KMS-11 (cell line): ENCODE data around the gene SEPHS1.
A peak's percentile ranks its signal among the peaks of the same experiment; 100 is the strongest.

Experiments
- H2AFZ ChIP-seq: fragments of 200-600 bp; sonication (generic); 2 replicates; pipeline ENCODE4 v1.6.1; 2016; ENCODE audit warnings: antibody characterized with exemption, mixed run types, low read depth
- H3K27ac ChIP-seq: fragments of 200-600 bp; sonication (generic); 2 replicates; pipeline ENCODE4 v1.6.1; 2016; ENCODE audit warnings: mild to moderate bottlenecking, mixed run types
- H3K27me3 ChIP-seq: fragments of 200-600 bp; sonication (generic); 2 replicates; pipeline ENCODE4 v1.6.1; 2017; ENCODE audit warnings: mild to moderate bottlenecking, low read depth, mixed run types, moderate library complexity; ENCODE audit not compliant: insufficient read depth
- H3K36me3 ChIP-seq: fragments of 200-600 bp; sonication (generic); 2 replicates; pipeline ENCODE4 v1.6.1; 2017; ENCODE audit warnings: mild to moderate bottlenecking, mixed run types; ENCODE audit not compliant: insufficient read depth
- H3K4me1 ChIP-seq: fragments of 200-600 bp; sonication (generic); 2 replicates; pipeline ENCODE4 v1.6.1; 2016; ENCODE audit warnings: mild to moderate bottlenecking, low read depth, mixed run types; ENCODE audit not compliant: poor library complexity, severe bottlenecking
- H3K4me2 ChIP-seq: fragments of 200-600 bp; sonication (generic); 2 replicates; pipeline ENCODE4 v1.7.0; 2016; ENCODE audit warnings: mild to moderate bottlenecking, mixed run types
- H3K4me3 ChIP-seq: fragments of 200-600 bp; sonication (generic); IDR thresholded peaks from 2 replicates; pipeline ENCODE4 v1.6.1; 2017; ENCODE audit warnings: low read depth, low read length, mixed read lengths; ENCODE audit not compliant: insufficient read depth
- H3K79me2 ChIP-seq: fragments of 200-600 bp; sonication (generic); 2 replicates; pipeline ENCODE4 v1.6.1; 2016; ENCODE audit warnings: low read depth, mixed run types; ENCODE audit not compliant: insufficient read depth
- H3K9ac ChIP-seq: fragments of 200-600 bp; sonication (generic); 2 replicates; pipeline ENCODE4 v1.6.1; 2016; ENCODE audit warnings: mild to moderate bottlenecking, mixed run types
- H4K20me1 ChIP-seq: fragments of 200-600 bp; sonication (generic); 2 replicates; pipeline ENCODE4 v1.6.1; 2016; ENCODE audit warnings: mild to moderate bottlenecking, mixed run types; ENCODE audit not compliant: insufficient read depth
- CTCF ChIP-seq: fragments of 200-600 bp; sonication (generic); conservative IDR thresholded peaks from 2 replicates; pipeline ENCODE4 v1.6.1; 2017; ENCODE audit warnings: low read depth, mild to moderate bottlenecking, antibody characterized with exemption, low read length, moderate library complexity, mixed read lengths

The SEPHS1 gene

GRCh38 chr10:13351340-13351915 lies 3.3 kb upstream of the SEPHS1 start:
- H3K79me2 ChIP-seq: peaks cover 8% of the 10 kb centered on the region
- H4K20me1 ChIP-seq: no peaks in the 10 kb centered on the region
- no peak overlapping the region for H3K9ac ChIP-seq
- H3K4me1 ChIP-seq: peaks cover 13% of the 10 kb centered on the region
- no peak overlapping the region for H2AFZ ChIP-seq
- no peak for TF ChIP-seq CTCF
- no peak overlapping the region for H3K4me3 ChIP-seq
- no peak overlapping the region for H3K27ac ChIP-seq
- no peak overlapping the region; the same call in 1 of the 2 replicates for H3K4me2 ChIP-seq
- H3K27me3 ChIP-seq: no peaks in the 10 kb centered on the region
- H3K36me3 ChIP-seq: no peaks in the 10 kb centered on the region

GRCh38 chr10:13349463-13350274 lies 1.6 kb upstream of the SEPHS1 start:
- H3K27me3 ChIP-seq: no peaks in the 10 kb centered on the region
- peaks cover 26% of the 10 kb centered on the region for H3K79me2 ChIP-seq
- peak overlapping the region; percentile 72 for H2AFZ ChIP-seq
- H3K4me3 ChIP-seq: peak overlapping the region; percentile 8
- peak overlapping the region; percentile 100 for H3K27ac ChIP-seq
- no peaks in the 10 kb centered on the region; the same call in 1 of the 2 replicates for H3K36me3 ChIP-seq
- peak overlapping the region; percentile 98 for H3K9ac ChIP-seq
- H4K20me1 ChIP-seq: no peaks in the 10 kb centered on the region
- no peak for TF ChIP-seq CTCF
- H3K4me2 ChIP-seq: peak overlapping the region; percentile 77
- H3K4me1 ChIP-seq: peaks cover 30% of the 10 kb centered on the region

GRCh38 chr10:13347500-13348156 lies 465 bp downstream of the SEPHS1 start:
- Histone ChIP-seq H3K27ac (peak overlapping the region; percentile 100), H4K20me1 (no peaks in the 10 kb centered on the region), H2AFZ (no peak overlapping the region), H3K4me1 (peaks cover 50% of the 10 kb centered on the region), H3K36me3 (peaks cover 4% of the 10 kb centered on the region; the same call in 1 of the 2 replicates), H3K4me3 (no peak overlapping the region), H3K4me2 (no peak overlapping the region), H3K27me3 (no peaks in the 10 kb centered on the region), H3K79me2 (peaks cover 46% of the 10 kb centered on the region), H3K9ac (peak overlapping the region; percentile 94; the same call in 1 of the 2 replicates)
- no peak for TF ChIP-seq CTCF

- peak overlapping the region; percentile 94 for H3K9ac ChIP-seq
- peak overlapping the region; percentile 79 for H3K4me2 ChIP-seq
- H3K4me1 ChIP-seq: peaks cover 55% of the 10 kb centered on the region
- H3K27me3 ChIP-seq: no peaks in the 10 kb centered on the region
- no peak overlapping the region for H3K4me3 ChIP-seq
- peak overlapping the region; percentile 100 for H3K27ac ChIP-seq
- no peak for TF ChIP-seq CTCF
- H4K20me1 ChIP-seq: no peaks in the 10 kb centered on the region
- peaks cover 51% of the 10 kb centered on the region for H3K79me2 ChIP-seq
- H3K36me3 ChIP-seq: peaks cover 4% of the 10 kb centered on the region; the same call in 1 of the 2 replicates
- H2AFZ ChIP-seq: no peak overlapping the region
Measured at GRCh38 chr10:13347043-13347499, 1.0 kb downstream of the SEPHS1 start.
